ENCODE measurements around the gene NPW.

NPW gene

DNA sequence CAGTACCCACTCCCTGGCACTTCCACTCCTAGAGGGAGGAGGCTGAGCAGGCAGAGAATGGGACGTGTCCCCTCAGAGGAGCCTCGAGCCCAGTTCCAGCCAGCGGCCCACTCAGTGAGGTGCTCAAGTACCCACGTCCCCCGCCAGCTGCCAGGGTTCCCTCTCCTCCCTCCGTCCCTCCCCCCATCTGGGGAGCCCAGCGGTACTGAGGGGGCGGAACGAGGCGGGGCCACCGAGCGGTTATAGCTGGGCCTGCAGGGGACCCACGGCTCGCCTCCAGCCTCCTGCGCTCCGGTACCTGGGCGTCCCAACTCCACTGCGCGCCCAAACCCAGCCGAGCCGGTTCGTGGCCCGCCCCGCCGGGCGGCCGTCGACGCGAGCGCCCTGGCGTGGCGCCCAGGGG is at the start of gene NPW:
TSS of gene NPW (plus strand) at position 268 of the 403 bp plus-strand sequence.
- DNase-seq (ENCODE audit: low read depth, low spot score) = no peak
- no peaks in the 10 kb centered on the region for H3K9me3 ChIP-seq (ENCODE audit: insufficient read depth, low read length)
- H3K4me3 ChIP-seq (ENCODE audit: insufficient read length, low read depth) = peak within 1 kb of the TSS; percentile 56
- peaks cover 25% of the 10 kb centered on the region for H3K27me3 ChIP-seq (ENCODE audit: insufficient read depth, insufficient read length)
- peak within 1 kb of the TSS; percentile 79 for H3K9ac ChIP-seq (ENCODE audit: insufficient read length, low read depth)
- peaks cover 14% of the 10 kb centered on the region for H3K4me1 ChIP-seq (ENCODE audit: insufficient read depth, insufficient read length)
- no peak for TF ChIP-seq ZNF274 (IDR thresholded peaks at IDR 0.05; ENCODE audit: low read depth, low read length)
- TF ChIP-seq YY1 (IDR thresholded peaks at IDR 0.05; ENCODE audit: insufficient read depth, insufficient read length) = no peak
- TF ChIP-seq SUZ12 (IDR thresholded peaks at IDR 0.05; ENCODE audit: extremely low read depth, insufficient read depth, insufficient read length) = no peak
- no peaks in the 10 kb centered on the region for H3K36me3 ChIP-seq (ENCODE audit: insufficient read depth, insufficient read length, low read length)

DNA sequence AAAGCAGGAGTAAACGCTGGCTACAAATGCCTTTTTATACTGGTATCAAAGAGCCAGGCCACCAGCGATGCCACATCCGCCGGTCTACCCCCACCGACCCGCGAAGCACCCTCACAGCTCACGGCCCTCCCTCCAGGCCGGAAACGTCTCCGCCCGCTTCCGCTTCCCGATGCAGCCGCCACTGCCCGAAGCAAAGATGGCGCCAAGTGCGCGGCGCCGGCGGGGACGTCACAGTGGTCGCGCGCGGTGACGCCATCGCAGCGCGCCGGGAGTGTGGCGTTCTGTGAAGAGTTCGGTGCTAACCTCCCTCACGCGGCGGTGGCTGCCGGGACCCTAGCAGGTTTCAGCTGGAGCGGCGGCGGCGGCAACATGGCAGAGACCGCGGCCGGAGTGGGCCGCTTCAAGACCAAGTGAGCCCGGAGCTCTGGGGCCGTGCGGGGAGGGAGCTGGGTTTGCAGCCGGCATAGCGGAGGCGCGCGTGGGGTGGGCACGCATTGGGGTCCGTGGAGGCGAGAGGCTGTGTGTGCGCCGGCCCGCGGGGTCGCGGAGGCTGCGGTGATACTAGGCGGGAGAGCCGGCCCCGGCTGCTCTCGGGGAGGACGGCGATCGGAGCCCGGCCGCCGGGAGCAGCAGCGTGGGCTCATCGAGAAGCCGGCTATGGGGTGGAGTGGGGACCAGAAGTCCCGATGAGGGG is 47.6 kb upstream of the NPW start, which contains the start of gene TBL3:
TSS of gene TBL3 (plus strand) at position 258 of the 694 bp plus-strand sequence. CDS start at position 370, 112 bp downstream.
- H3K4me1 ChIP-seq (ENCODE audit: insufficient read depth, insufficient read length) = peaks cover 10% of the 10 kb centered on the region
- peak within 1 kb of the TSS; percentile 97 for H3K4me3 ChIP-seq (ENCODE audit: insufficient read length, low read depth)
- TF ChIP-seq ZNF274 (IDR thresholded peaks at IDR 0.05; ENCODE audit: low read depth, low read length) = no peak
- peak; percentile 99 for TF ChIP-seq YY1 (IDR thresholded peaks at IDR 0.05; ENCODE audit: insufficient read depth, insufficient read length)
- no peaks in the 10 kb centered on the region for H3K27me3 ChIP-seq (ENCODE audit: insufficient read depth, insufficient read length)
- H3K9ac ChIP-seq (ENCODE audit: insufficient read length, low read depth) = peak within 1 kb of the TSS; percentile 94
- no peaks in the 10 kb centered on the region for H3K9me3 ChIP-seq (ENCODE audit: insufficient read depth, low read length)
- peaks cover 46% of the 10 kb centered on the region for H3K36me3 ChIP-seq (ENCODE audit: insufficient read depth, insufficient read length, low read length)
- peak; percentile 94 for DNase-seq (ENCODE audit: low read depth, low spot score)

DNA sequence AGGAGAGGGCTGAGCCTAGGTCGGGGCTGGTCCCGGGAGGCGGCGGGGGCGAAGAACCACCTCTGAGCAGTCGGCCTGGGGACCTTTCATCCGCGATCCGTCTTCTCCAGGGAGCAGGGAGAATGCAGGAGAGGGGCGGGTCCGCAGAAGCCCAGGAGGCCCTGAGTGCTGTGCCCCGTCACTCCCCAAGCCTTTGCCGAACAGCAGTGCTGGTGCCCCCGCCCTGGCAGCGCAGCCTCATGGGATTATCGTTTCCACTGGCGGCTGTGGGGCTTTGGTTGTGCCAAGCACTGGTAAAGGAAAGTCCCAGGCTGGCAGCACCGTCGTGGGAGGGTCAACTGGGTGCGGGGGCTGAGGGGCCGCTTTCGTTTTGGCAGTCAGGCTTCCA is 47.1 kb upstream of the NPW start:
- H3K4me3 ChIP-seq (ENCODE audit: insufficient read length, low read depth) = peak overlapping the region; percentile 97
- H3K27me3 ChIP-seq (ENCODE audit: insufficient read depth, insufficient read length) = no peaks in the 10 kb centered on the region
- peaks cover 10% of the 10 kb centered on the region for H3K4me1 ChIP-seq (ENCODE audit: insufficient read depth, insufficient read length)
- H3K36me3 ChIP-seq (ENCODE audit: insufficient read depth, insufficient read length, low read length) = peaks cover 46% of the 10 kb centered on the region
- no peak for TF ChIP-seq YY1 (IDR thresholded peaks at IDR 0.05; ENCODE audit: insufficient read depth, insufficient read length)
- no peak for DNase-seq (ENCODE audit: low read depth, low spot score)
- H3K9ac ChIP-seq (ENCODE audit: insufficient read length, low read depth) = peak overlapping the region; percentile 94
- H3K9me3 ChIP-seq (ENCODE audit: insufficient read depth, low read length) = no peaks in the 10 kb centered on the region

DNA sequence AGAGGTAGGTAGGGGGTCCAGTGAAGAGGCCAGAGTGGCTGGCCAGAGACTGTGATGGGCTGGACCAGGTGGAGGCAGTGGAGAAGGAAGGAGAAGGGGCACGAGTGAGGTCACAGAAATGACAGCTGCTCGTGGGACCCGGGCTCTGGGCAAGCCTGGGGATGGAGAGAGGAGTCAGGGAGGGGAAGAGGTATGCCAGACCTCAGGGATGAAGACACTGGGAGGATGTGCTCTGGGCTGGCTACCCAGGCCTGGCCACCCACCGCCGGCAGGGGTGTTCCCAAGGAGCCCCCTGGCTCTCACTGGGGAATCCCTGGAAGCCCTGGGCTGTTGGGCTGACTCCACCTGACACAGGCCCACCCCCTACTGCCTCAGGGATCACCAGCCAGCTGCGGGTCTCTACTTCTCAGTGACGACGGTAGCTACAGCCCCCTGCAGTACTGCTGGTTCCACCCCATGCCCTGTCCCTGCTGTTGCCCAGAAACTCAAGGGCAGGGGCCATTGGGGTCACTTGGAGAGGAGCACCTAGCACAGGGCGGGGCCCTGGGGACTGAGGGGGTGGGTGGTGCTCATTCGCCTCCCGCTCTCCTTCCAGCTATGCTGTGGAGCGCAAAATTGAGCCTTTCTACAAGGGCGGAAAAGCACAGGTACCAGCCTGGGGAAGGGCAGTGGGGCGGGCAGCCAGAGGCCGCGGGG is 46.0 kb upstream of the NPW start:
- TF ChIP-seq SUZ12 (IDR thresholded peaks at IDR 0.05; ENCODE audit: extremely low read depth, insufficient read depth, insufficient read length) (no peak), YY1 (IDR thresholded peaks at IDR 0.05; ENCODE audit: insufficient read depth, insufficient read length) (no peak), ZNF274 (IDR thresholded peaks at IDR 0.05; ENCODE audit: low read depth, low read length) (no peak)
- Histone ChIP-seq H3K9me3 (ENCODE audit: insufficient read depth, low read length) (no peaks in the 10 kb centered on the region), H3K36me3 (ENCODE audit: insufficient read depth, insufficient read length, low read length) (peaks cover 54% of the 10 kb centered on the region), H3K4me3 (ENCODE audit: insufficient read length, low read depth) (no peak overlapping the region), H3K27me3 (ENCODE audit: insufficient read depth, insufficient read length) (no peaks in the 10 kb centered on the region), H3K4me1 (ENCODE audit: insufficient read depth, insufficient read length) (peaks cover 9% of the 10 kb centered on the region), H3K9ac (ENCODE audit: insufficient read length, low read depth) (peak overlapping the region; percentile 21)
- DNase-seq (ENCODE audit: low read depth, low spot score) = no peak

DNA sequence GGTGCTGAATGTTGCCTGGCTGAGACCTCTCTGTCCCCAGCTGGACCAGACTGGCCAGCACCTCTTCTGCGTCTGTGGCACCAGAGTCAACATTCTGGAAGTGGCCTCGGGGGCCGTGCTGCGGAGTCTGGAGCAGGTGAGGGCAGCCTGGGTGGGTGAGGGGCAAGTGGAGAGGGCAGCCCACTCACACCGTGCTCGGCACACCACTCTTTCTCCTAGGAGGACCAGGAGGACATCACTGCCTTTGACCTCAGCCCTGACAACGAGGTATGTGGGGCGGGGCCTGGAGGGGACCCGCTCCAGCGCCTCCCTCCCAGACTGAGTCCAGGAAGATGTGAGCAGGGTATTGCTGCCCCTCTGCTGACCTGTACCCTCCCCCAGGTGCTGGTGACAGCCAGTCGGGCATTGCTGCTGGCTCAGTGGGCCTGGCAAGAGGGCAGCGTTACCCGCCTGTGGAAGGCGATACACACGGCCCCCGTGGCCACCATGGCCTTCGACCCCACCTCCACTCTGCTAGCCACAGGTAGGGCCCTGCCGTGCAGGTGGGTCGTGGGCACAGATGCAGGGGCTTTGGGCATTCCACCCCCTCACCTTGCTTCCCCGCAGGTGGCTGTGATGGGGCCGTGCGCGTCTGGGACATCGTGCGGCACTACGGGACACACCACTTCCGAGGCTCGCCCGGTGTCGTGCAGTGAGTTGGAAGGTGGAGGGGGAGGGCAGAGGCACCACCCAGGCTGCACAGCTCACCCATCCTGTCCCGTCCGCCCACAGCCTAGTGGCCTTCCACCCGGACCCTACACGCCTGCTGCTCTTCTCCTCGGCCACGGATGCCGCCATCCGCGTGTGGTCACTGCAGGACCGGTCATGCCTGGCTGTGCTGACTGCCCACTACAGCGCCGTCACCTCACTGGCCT is 45.2 kb upstream of the NPW start:
- Histone ChIP-seq H3K4me3 (ENCODE audit: insufficient read length, low read depth) (no peak overlapping the region), H3K27me3 (ENCODE audit: insufficient read depth, insufficient read length) (no peaks in the 10 kb centered on the region), H3K4me1 (ENCODE audit: insufficient read depth, insufficient read length) (peaks cover 9% of the 10 kb centered on the region), H3K36me3 (ENCODE audit: insufficient read depth, insufficient read length, low read length) (peaks cover 61% of the 10 kb centered on the region), H3K9ac (ENCODE audit: insufficient read length, low read depth) (no peak overlapping the region), H3K9me3 (ENCODE audit: insufficient read depth, low read length) (no peaks in the 10 kb centered on the region)
- DNase-seq (ENCODE audit: low read depth, low spot score) = no peak
- no peak for TF ChIP-seq ZNF274 (IDR thresholded peaks at IDR 0.05; ENCODE audit: low read depth, low read length)
- TF ChIP-seq SUZ12 (IDR thresholded peaks at IDR 0.05; ENCODE audit: extremely low read depth, insufficient read depth, insufficient read length) = no peak
- no peak for TF ChIP-seq YY1 (IDR thresholded peaks at IDR 0.05; ENCODE audit: insufficient read depth, insufficient read length)

DNA sequence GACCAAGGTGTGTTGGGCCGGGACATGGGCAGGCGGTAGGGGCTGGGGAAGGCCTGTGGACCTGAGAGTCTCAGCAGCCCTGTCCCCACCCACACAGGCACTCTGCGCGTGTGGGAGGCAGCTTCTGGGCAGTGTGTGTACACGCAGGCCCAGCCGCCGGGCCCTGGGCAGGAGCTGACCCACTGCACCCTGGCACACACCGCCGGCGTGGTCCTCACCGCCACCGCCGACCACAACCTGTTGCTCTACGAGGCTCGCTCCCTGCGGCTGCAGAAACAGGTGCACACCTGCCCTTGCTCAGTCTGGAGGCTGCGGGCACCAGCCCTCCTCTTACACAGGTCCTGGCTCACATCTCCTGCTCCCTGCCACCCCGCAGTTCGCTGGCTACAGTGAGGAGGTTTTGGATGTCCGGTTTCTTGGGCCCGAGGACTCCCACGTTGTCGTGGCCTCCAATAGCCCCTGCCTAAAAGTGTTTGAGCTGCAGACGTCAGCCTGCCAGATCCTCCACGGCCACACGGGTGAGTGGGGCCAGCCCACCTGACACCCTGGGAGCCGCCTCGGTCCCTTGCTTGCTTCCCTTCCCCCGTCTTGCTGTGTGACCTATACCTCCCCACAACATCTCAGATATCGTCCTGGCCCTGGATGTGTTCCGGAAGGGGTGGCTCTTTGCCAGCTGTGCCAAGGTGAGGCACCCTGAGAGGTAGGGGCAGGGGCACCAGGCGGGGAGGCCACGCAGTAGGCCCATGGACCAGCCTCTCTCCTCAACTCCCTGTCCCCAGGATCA is 44.0 kb upstream of the NPW start:
- peaks cover 9% of the 10 kb centered on the region for H3K4me1 ChIP-seq (ENCODE audit: insufficient read depth, insufficient read length)
- H3K9ac ChIP-seq (ENCODE audit: insufficient read length, low read depth) = no peak overlapping the region
- H3K9me3 ChIP-seq (ENCODE audit: insufficient read depth, low read length) = no peaks in the 10 kb centered on the region
- no peaks in the 10 kb centered on the region for H3K27me3 ChIP-seq (ENCODE audit: insufficient read depth, insufficient read length)
- DNase-seq (ENCODE audit: low read depth, low spot score) = no peak
- peaks cover 72% of the 10 kb centered on the region for H3K36me3 ChIP-seq (ENCODE audit: insufficient read depth, insufficient read length, low read length)
- H3K4me3 ChIP-seq (ENCODE audit: insufficient read length, low read depth) = no peak overlapping the region
- no peak for TF ChIP-seq ZNF274 (IDR thresholded peaks at IDR 0.05; ENCODE audit: low read depth, low read length)
- no peak for TF ChIP-seq YY1 (IDR thresholded peaks at IDR 0.05; ENCODE audit: insufficient read depth, insufficient read length)
- TF ChIP-seq SUZ12 (IDR thresholded peaks at IDR 0.05; ENCODE audit: extremely low read depth, insufficient read depth, insufficient read length) = no peak
